ENCODE data around the gene AGAP3. TPM values are rescaled to one million over a fixed set of nuclear protein-coding genes. Genes with fewer than 3 reads are reported as not detected.

Gene AGAP3
- total and polyA plus RNA-seq, 2 experiments from 2014 or later = 10.3 to 43.3 TPM

DNA sequence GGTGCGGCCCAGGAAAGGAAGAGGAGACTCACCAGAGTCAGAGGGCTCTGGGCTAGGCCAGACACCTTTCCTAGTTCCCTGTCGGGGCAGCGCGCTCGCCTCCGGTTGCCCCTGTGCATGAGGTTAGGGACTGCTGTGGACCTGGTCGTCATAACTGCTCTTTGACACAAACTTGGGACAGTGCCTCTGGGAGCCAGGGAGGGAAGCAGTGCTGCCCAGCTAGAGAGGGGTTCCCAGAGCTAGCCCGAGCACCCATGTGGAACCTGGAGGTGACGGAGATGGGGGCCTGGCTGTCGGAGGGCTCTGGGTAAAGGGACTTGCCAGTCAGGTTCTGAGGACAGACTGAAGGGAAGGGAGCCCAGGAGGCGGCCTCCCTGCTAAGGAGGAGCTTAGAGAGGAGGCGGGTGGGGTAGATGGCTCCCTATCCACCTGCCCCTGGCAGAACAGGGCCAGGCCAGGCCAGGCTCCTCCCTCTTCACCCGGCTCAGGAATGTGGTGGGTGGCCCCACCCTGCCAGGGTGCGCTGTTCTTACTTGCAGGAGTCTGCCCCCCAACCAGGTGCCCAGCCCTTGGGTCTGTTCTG, 29.7 kb downstream of the AGAP3 start:
- no peak overlapping the region for H3K27ac ChIP-seq
- no peaks in the 10 kb centered on the region for H3K9me3 ChIP-seq (ENCODE audit: low read depth)
- DNase-seq = no peak
- WGBS, 2 experiments (ENCODE audit: low coverage in 1 of 2, low lambda C conversion rate in 2 of 2, missing lambda C conversion rate in 2 of 2) = 93% methylated on average over 13 to 14 of the region's 14 CpGs
- no peak overlapping the region for H3K4me3 ChIP-seq
- no peak overlapping the region for H3K9ac ChIP-seq
- no peak overlapping the region for H2AFZ ChIP-seq
- no peaks in the 10 kb centered on the region for H3K27me3 ChIP-seq (replicated peaks; ENCODE audit: insufficient read depth)
- peaks cover 13% of the 10 kb centered on the region for H3K4me1 ChIP-seq (ENCODE audit: insufficient read depth)
- H3K79me2 ChIP-seq (ENCODE audit: insufficient read depth) = peaks cover 51% of the 10 kb centered on the region
- TF ChIP-seq EZH2 (IDR thresholded peaks at IDR 0.05; ENCODE audit: insufficient read depth, poor library complexity, severe bottlenecking) (no peak), EZH2phosphoT487 (IDR thresholded peaks at IDR 0.05; ENCODE audit: insufficient read depth, low read depth) (no peak)
- H4K20me1 ChIP-seq (ENCODE audit: insufficient read depth) = no peaks in the 10 kb centered on the region
- no peaks in the 10 kb centered on the region; the same call in 1 of the 2 replicates for H3K36me3 ChIP-seq (ENCODE audit: low read depth)
- in situ Hi-C loops (cut with MboI) = no loop called here
- peaks cover 13% of the 10 kb centered on the region for H3F3A ChIP-seq (ENCODE audit: insufficient read depth)
- H3K4me2 ChIP-seq (ENCODE audit: unreplicated experiment) = no peak overlapping the region
- no peaks in the 10 kb centered on the region for H3K9me2 ChIP-seq (ENCODE audit: insufficient read depth)

DNA sequence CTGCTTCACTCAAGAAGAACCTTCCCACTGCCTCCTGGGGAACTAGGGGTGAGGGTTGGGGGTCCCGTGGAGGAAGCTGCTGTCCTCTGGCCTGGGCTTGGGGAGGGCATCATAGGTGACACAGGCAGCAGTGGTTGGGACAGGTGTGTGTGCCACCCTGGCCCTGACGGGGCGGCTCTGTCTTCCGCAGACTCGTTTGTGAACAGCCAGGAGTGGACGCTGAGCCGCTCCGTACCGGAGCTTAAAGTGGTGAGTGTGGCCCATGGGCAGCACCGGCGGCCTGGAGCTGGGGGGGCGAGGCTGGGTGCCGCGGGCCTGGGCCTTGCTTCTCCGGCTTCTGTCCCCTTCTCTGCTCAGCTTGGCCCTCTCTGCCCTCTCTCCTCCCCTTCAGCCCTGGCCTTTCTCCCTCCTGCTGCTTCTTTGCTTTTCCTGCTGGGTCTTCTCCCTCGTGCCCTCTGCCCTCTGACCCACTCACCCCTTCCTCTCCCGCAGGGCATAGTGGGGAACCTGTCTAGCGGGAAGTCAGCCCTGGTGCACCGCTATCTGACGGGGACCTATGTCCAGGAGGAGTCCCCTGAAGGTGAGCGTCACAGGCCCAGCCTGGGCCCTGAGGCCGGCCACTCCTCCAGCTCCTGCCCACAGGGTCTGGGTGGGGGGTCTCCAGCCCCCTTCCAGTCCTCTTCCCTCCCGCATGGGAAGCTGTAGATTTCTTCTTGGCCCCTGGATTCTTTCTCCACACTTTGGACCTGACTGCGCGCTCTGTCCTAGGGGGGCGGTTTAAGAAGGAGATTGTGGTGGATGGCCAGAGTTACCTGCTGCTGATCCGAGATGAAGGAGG, 30.5 kb downstream of the AGAP3 start:
- Histone ChIP-seq H2AFZ (no peak overlapping the region), H3K4me3 (no peak overlapping the region), H3K27me3 (replicated peaks; ENCODE audit: insufficient read depth) (no peaks in the 10 kb centered on the region), H4K20me1 (ENCODE audit: insufficient read depth) (no peaks in the 10 kb centered on the region), H3K9me2 (ENCODE audit: insufficient read depth) (no peaks in the 10 kb centered on the region), H3K9me3 (ENCODE audit: low read depth) (no peaks in the 10 kb centered on the region), H3K36me3 (ENCODE audit: low read depth) (no peaks in the 10 kb centered on the region; the same call in 1 of the 2 replicates), H3K4me2 (ENCODE audit: unreplicated experiment) (no peak overlapping the region), H3K79me2 (ENCODE audit: insufficient read depth) (peaks cover 42% of the 10 kb centered on the region), H3K9ac (no peak overlapping the region), H3K27ac (no peak overlapping the region), H3K4me1 (ENCODE audit: insufficient read depth) (peaks cover 13% of the 10 kb centered on the region), H3F3A (ENCODE audit: insufficient read depth) (peaks cover 13% of the 10 kb centered on the region)
- in situ Hi-C loops (cut with MboI) = no loop called here
- no peak for TF ChIP-seq EZH2phosphoT487 (IDR thresholded peaks at IDR 0.05; ENCODE audit: insufficient read depth, low read depth)
- TF ChIP-seq EZH2 (IDR thresholded peaks at IDR 0.05; ENCODE audit: insufficient read depth, poor library complexity, severe bottlenecking) = no peak
- DNase-seq = no peak
- WGBS, 2 experiments (ENCODE audit: low coverage in 1 of 2, low lambda C conversion rate in 2 of 2, missing lambda C conversion rate in 2 of 2) = 91 to 92% methylated on average over 19 to 27 of the region's 27 CpGs

DNA sequence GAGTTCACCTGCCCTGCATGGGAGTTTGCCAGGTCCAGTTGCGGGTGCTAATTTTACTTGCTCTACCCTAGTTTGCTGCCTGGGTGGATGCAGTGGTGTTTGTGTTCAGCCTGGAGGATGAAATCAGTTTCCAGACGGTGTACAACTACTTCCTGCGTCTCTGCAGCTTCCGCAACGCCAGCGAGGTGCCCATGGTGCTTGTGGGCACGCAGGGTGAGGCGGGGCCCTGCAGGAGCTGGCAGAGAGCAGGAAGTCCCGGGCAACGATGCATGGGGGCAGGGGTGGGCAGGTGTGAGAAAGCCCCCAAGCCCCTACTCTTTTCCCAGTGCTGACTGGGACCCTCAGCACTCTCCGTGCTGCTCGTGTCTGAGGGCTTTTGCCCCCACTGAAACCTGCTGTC, 31.3 kb downstream of the AGAP3 start:
- Histone ChIP-seq H3K4me1 (ENCODE audit: insufficient read depth) (peaks cover 13% of the 10 kb centered on the region), H3K9me2 (ENCODE audit: insufficient read depth) (no peaks in the 10 kb centered on the region), H2AFZ (no peak overlapping the region), H3K79me2 (ENCODE audit: insufficient read depth) (peaks cover 35% of the 10 kb centered on the region), H3K4me2 (ENCODE audit: unreplicated experiment) (no peak overlapping the region), H3K27me3 (replicated peaks; ENCODE audit: insufficient read depth) (no peaks in the 10 kb centered on the region), H4K20me1 (ENCODE audit: insufficient read depth) (no peaks in the 10 kb centered on the region), H3K9ac (no peak overlapping the region), H3F3A (ENCODE audit: insufficient read depth) (peaks cover 13% of the 10 kb centered on the region), H3K27ac (no peak overlapping the region), H3K4me3 (no peak overlapping the region), H3K9me3 (ENCODE audit: low read depth) (no peaks in the 10 kb centered on the region), H3K36me3 (ENCODE audit: low read depth) (no peaks in the 10 kb centered on the region; the same call in 1 of the 2 replicates)
- 97 to 98% methylated on average over 12 of the region's 12 CpGs for WGBS, 2 experiments (ENCODE audit: low coverage in 1 of 2, low lambda C conversion rate in 2 of 2, missing lambda C conversion rate in 2 of 2)
- in situ Hi-C loops (cut with MboI) = no loop called here
- TF ChIP-seq EZH2phosphoT487 (IDR thresholded peaks at IDR 0.05; ENCODE audit: insufficient read depth, low read depth) (no peak), EZH2 (IDR thresholded peaks at IDR 0.05; ENCODE audit: insufficient read depth, poor library complexity, severe bottlenecking) (no peak)
- DNase-seq = no peak

DNA sequence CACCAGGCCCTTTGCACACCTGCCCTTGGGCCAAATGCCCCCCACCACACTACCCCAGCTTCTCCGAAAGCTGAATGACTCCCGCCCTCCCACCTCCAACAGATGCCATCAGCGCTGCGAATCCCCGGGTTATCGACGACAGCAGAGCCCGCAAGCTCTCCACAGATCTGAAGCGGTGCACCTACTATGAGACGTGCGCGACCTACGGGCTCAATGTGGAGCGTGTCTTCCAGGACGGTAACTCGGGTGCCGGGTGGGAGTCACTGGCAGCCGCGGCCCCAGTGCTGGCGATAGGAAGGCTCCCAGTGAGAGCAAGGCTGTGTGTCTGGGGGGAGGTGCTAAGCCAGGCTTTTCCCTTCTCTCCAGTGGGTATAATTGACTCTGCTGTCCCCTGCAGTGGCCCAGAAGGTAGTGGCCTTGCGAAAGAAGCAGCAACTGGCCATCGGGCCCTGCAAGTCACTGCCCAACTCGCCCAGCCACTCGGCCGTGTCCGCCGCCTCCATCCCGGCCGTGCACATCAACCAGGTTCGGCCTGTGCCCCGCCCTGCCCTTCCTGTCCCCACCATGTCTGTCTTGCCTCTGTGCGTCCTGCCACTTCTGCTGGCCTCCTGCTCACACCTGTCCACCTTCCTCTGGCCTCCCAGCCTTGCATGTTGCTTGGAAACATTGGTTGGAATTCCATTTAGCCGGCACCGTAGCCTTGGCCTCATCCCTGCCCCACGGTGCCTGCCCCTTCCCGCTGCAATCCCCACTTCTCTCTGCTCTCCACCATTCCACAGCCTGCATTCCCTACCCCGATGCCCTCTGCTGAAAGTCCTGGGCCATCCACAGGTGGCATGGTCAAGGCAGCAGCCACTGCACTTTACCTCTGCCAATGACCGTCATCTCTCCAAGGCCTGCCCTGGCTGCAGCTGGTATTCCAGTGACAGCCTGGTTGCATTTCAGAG, 32.1 kb downstream of the AGAP3 start:
- H2AFZ ChIP-seq = no peak overlapping the region
- DNase-seq = no peak
- H3K4me1 ChIP-seq (ENCODE audit: insufficient read depth) = peaks cover 11% of the 10 kb centered on the region
- peaks cover 27% of the 10 kb centered on the region for H3K79me2 ChIP-seq (ENCODE audit: insufficient read depth)
- no peak overlapping the region for H3K9ac ChIP-seq
- 96 to 99% methylated on average over 36 to 38 of the region's 38 CpGs for WGBS, 2 experiments (ENCODE audit: low coverage in 1 of 2, low lambda C conversion rate in 2 of 2, missing lambda C conversion rate in 2 of 2)
- H4K20me1 ChIP-seq (ENCODE audit: insufficient read depth) = no peaks in the 10 kb centered on the region
- H3K9me2 ChIP-seq (ENCODE audit: insufficient read depth) = no peaks in the 10 kb centered on the region
- in situ Hi-C loops (cut with MboI) = no loop called here
- TF ChIP-seq EZH2phosphoT487 (IDR thresholded peaks at IDR 0.05; ENCODE audit: insufficient read depth, low read depth) = no peak
- TF ChIP-seq EZH2 (IDR thresholded peaks at IDR 0.05; ENCODE audit: insufficient read depth, poor library complexity, severe bottlenecking) = no peak
- no peak overlapping the region for H3K27ac ChIP-seq
- H3F3A ChIP-seq (ENCODE audit: insufficient read depth) = peaks cover 10% of the 10 kb centered on the region
- no peak overlapping the region for H3K4me3 ChIP-seq
- no peaks in the 10 kb centered on the region for H3K27me3 ChIP-seq (replicated peaks; ENCODE audit: insufficient read depth)
- H3K4me2 ChIP-seq (ENCODE audit: unreplicated experiment) = no peak overlapping the region
- H3K9me3 ChIP-seq (ENCODE audit: low read depth) = no peaks in the 10 kb centered on the region
- no peaks in the 10 kb centered on the region; the same call in 1 of the 2 replicates for H3K36me3 ChIP-seq (ENCODE audit: low read depth)

Data from GM23248 (cell line).